NCI-H526 (cell line): ENCODE measurements around the gene SLC35F3.
"Not testable (repeated sequence)": the region's sequence is repeated elsewhere in the genome, so short reads cannot be mapped to it uniquely, and the experiment has no call there.

Source experiments
- DNase-seq, 2 experiments: peaks; one replicate each; lab custom pipeline; 2025; lab: John Stamatoyannopoulos, UW

Gene SLC35F3

GRCh38 chr1:234289538-234290305, 385.2 kb downstream of the SLC35F3 start:
- DNase-seq = no peak

- no peak for DNase-seq
Observed at GRCh38 chr1:234292011-234292410, 387.5 kb downstream of the SLC35F3 start.

- DNase-seq = no peak
Observed at GRCh38 chr1:234292548-234292947, 388.1 kb downstream of the SLC35F3 start.

GRCh38 chr1:234294109-234294817, 389.8 kb downstream of the SLC35F3 start:
- DNase-seq = no peak

- no peak for DNase-seq
Observed at GRCh38 chr1:234295068-234295467, 390.6 kb downstream of the SLC35F3 start.

- DNase-seq = no peak
Observed at GRCh38 chr1:234295626-234296025, 391.1 kb downstream of the SLC35F3 start.

GRCh38 chr1:234296496-234296895, 392.0 kb downstream of the SLC35F3 start:
- no peak for DNase-seq

- no peak for DNase-seq
Observed at GRCh38 chr1:234297668-234298067, 393.2 kb downstream of the SLC35F3 start.

GRCh38 chr1:234300096-234300495, 395.6 kb downstream of the SLC35F3 start:
- no peak for DNase-seq

- DNase-seq = not testable (repeated sequence)
Observed at GRCh38 chr1:234301663-234302062, 397.2 kb downstream of the SLC35F3 start.

- no peak for DNase-seq
Observed at GRCh38 chr1:234302354-234302962, 398.0 kb downstream of the SLC35F3 start.

- DNase-seq = no peak
Observed at GRCh38 chr1:234303231-234303630, 398.8 kb downstream of the SLC35F3 start.

GRCh38 chr1:234307726-234308125, 403.2 kb downstream of the SLC35F3 start:
- no peak for DNase-seq

- no peak for DNase-seq
Observed at GRCh38 chr1:234309243-234309597, 404.7 kb downstream of the SLC35F3 start.

GRCh38 chr1:234309598-234310459, 405.4 kb downstream of the SLC35F3 start:
- peak in 1 of 2 experiments; percentile 60 for DNase-seq

- DNase-seq = no peak
Observed at GRCh38 chr1:234310460-234310817, 406.0 kb downstream of the SLC35F3 start.

GRCh38 chr1:234311414-234311813, 406.9 kb downstream of the SLC35F3 start:
- DNase-seq = no peak

- DNase-seq = no peak
Observed at GRCh38 chr1:234313171-234313570, 408.7 kb downstream of the SLC35F3 start.

GRCh38 chr1:234315091-234315541, 410.6 kb downstream of the SLC35F3 start:
- peak in 1 of 2 experiments; percentile 25 for DNase-seq

GRCh38 chr1:234315588-234315987, 411.1 kb downstream of the SLC35F3 start:
- no peak for DNase-seq

- no peak for DNase-seq
Observed at GRCh38 chr1:234316486-234316885, 412.0 kb downstream of the SLC35F3 start.

- peak in 1 of 2 experiments; percentile 3 for DNase-seq
Observed at GRCh38 chr1:234316937-234317336, 412.5 kb downstream of the SLC35F3 start.
